Chondrocyte (in vitro differentiated cells): ENCODE measurements around the gene RIT2. TPM values are rescaled to one million over a fixed set of nuclear protein-coding genes. Genes with fewer than 3 reads are reported as not detected.

ENCODE experiments used
- DNase-seq: peaks from one replicate; pipeline ENCODE4 v3.0.0; 2021; ENCODE audit warnings: mixed read lengths, low spot score
- H3K27ac Mint-ChIP-seq: one replicate; pipeline ENCODE4 v1.8.0; 2021; ENCODE audit warnings: mild to moderate bottlenecking, moderate library complexity, mixed read lengths; ENCODE audit not compliant: unreplicated experiment
- H3K27me3 Mint-ChIP-seq: 2 replicates; pipeline ENCODE4 v1.8.0; 2021; ENCODE audit warnings: low read depth, mixed read lengths
- H3K36me3 Mint-ChIP-seq: 2 replicates; pipeline ENCODE4 v1.8.0; 2021; ENCODE audit warnings: low read depth, mixed read lengths
- H3K4me1 Mint-ChIP-seq: 2 replicates; pipeline ENCODE4 v1.8.0; 2021; ENCODE audit warnings: low read depth, mild to moderate bottlenecking, mixed read lengths
- H3K4me3 Mint-ChIP-seq: one replicate; pipeline ENCODE4 v1.8.0; 2021; ENCODE audit warnings: mild to moderate bottlenecking, moderate library complexity, mixed read lengths; ENCODE audit not compliant: unreplicated experiment
- H3K9me3 Mint-ChIP-seq: 2 replicates; pipeline ENCODE4 v1.8.0; 2021; ENCODE audit warnings: low read depth, mixed read lengths
- total RNA-seq: library from RNA; stranded (reverse); gene quantifications from 3 replicates; pipeline ENCODE4 v1.2.1, GENCODE V29; 2021
- TF ChIP-seq, protein P1 (sequence below): fragments of 200-600 bp; sonication (generic); IDR thresholded peaks from 2 replicates; pipeline ENCODE4 v1.5.0; 2021; ENCODE audit warnings: antibody characterized with exemption, mild to moderate bottlenecking, moderate library complexity

RIT2 gene
- total RNA-seq, 1 donor from 2014 or later, result not detected

GRCh38 chr18:42839408-42839807 is 276.1 kb downstream of the RIT2 start:
- DNase-seq, result no peak
- no peaks in the 10 kb centered on the region for H3K4me1 Mint-ChIP-seq
- H3K27ac Mint-ChIP-seq, result no peak overlapping the region
- H3K27me3 Mint-ChIP-seq, result peaks cover 4% of the 10 kb centered on the region
- TF ChIP-seq, protein P1, sequence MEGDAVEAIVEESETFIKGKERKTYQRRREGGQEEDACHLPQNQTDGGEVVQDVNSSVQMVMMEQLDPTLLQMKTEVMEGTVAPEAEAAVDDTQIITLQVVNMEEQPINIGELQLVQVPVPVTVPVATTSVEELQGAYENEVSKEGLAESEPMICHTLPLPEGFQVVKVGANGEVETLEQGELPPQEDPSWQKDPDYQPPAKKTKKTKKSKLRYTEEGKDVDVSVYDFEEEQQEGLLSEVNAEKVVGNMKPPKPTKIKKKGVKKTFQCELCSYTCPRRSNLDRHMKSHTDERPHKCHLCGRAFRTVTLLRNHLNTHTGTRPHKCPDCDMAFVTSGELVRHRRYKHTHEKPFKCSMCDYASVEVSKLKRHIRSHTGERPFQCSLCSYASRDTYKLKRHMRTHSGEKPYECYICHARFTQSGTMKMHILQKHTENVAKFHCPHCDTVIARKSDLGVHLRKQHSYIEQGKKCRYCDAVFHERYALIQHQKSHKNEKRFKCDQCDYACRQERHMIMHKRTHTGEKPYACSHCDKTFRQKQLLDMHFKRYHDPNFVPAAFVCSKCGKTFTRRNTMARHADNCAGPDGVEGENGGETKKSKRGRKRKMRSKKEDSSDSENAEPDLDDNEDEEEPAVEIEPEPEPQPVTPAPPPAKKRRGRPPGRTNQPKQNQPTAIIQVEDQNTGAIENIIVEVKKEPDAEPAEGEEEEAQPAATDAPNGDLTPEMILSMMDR, result no peak
- no peaks in the 10 kb centered on the region for H3K36me3 Mint-ChIP-seq
- no peak overlapping the region for H3K4me3 Mint-ChIP-seq
- H3K9me3 Mint-ChIP-seq, result no peaks in the 10 kb centered on the region

- no peak for DNase-seq
- Mint-ChIP-seq H3K36me3 (no peaks in the 10 kb centered on the region), H3K27me3 (peaks cover 5% of the 10 kb centered on the region), H3K9me3 (no peaks in the 10 kb centered on the region), H3K4me1 (no peaks in the 10 kb centered on the region), H3K27ac (no peak overlapping the region), H3K4me3 (no peak overlapping the region)
- TF ChIP-seq, protein P1, result no peak
Measured at GRCh38 chr18:42838546-42839145, 276.8 kb downstream of the RIT2 start.

DNA sequence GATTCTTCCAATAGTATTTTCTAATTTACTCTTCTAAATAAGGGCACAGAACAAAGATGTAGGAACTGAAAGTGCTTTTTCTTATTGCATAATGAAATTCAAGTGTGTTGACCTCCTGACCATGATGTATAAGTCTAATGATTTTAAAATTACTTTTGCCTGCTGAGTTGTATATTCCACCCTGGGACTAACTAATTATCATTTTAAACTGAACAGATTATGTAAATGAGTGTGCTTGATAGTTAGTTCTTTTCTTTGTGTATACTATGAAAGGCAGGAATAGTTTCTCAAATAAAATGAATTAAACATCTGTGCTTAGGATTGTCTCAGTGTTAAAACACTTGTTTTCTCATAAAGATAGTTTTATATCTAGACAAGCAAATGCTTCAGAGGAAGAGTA is 284.5 kb downstream of the RIT2 start:
- no peak for DNase-seq
- Mint-ChIP-seq H3K27ac (no peak overlapping the region), H3K4me3 (no peak overlapping the region), H3K36me3 (no peaks in the 10 kb centered on the region), H3K27me3 (peaks cover 5% of the 10 kb centered on the region), H3K9me3 (no peaks in the 10 kb centered on the region), H3K4me1 (no peaks in the 10 kb centered on the region)
- TF ChIP-seq, protein P1, result no peak

DNA sequence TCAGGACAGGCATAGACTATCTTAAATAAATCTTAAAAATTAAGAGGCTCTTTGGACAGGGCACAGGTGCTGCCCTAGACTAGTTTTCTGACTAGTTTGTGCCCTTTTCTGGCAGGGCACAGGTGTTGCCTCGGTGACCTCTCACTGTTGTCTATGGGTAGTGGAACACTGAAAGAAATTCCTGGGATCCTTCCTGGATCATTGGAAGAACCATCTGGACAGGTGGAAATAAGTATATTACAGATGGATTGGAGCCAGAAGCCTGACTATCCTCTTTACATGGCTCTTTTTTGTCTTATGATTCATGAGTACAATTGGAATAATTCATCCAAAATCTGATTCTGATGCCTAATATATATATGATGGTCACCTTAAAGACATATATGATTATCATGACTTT is 286.6 kb downstream of the RIT2 start:
- no peak overlapping the region for H3K27ac Mint-ChIP-seq
- DNase-seq, result no peak
- H3K4me3 Mint-ChIP-seq, result no peak overlapping the region
- TF ChIP-seq, protein P1, result no peak
- no peaks in the 10 kb centered on the region for H3K4me1 Mint-ChIP-seq
- H3K9me3 Mint-ChIP-seq, result no peaks in the 10 kb centered on the region
- H3K27me3 Mint-ChIP-seq, result peaks cover 3% of the 10 kb centered on the region
- H3K36me3 Mint-ChIP-seq, result no peaks in the 10 kb centered on the region

DNA sequence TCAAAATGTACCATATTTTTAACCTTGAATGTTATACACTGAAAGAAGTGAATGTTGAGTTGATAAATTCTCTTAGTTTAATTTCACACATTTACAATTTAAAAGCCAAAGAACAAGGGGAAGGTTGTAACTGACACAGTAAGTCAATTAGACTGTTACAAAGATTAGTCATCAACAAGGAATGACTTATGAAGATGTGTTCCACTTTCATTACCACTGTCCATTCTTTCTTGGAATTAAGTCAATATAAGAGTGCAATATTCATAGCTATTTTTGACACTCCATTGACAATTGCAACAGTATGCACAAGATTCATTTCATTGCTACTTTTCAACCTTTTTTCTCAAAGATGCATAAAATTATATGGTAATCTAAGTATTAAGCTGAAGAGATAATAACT is 291.3 kb downstream of the RIT2 start:
- Mint-ChIP-seq H3K4me1 (no peaks in the 10 kb centered on the region), H3K27me3 (no peaks in the 10 kb centered on the region), H3K9me3 (no peaks in the 10 kb centered on the region), H3K4me3 (no peak overlapping the region), H3K36me3 (no peaks in the 10 kb centered on the region), H3K27ac (no peak overlapping the region)
- TF ChIP-seq, protein P1, result no peak
- DNase-seq, result no peak
